Raji (cell line): ENCODE results near the gene ADIPOR2.

ENCODE experiments used
- POLR2A ChIP-seq: IDR thresholded peaks from 2 replicates; pipeline ENCODE4 v1.6.1; 2011; ENCODE audit warnings: low read depth, low read length, control low read depth; ENCODE audit not compliant: insufficient read depth

Gene ADIPOR2

GRCh38 chr12:1834186-1834925, 143.5 kb downstream of the ADIPOR2 start:
- TF ChIP-seq POLR2A = no peak

GRCh38 chr12:1835211-1836131, 144.6 kb downstream of the ADIPOR2 start:
- no peak for TF ChIP-seq POLR2A

GRCh38 chr12:1836241-1836803, 145.5 kb downstream of the ADIPOR2 start:
- TF ChIP-seq POLR2A = no peak

DNA sequence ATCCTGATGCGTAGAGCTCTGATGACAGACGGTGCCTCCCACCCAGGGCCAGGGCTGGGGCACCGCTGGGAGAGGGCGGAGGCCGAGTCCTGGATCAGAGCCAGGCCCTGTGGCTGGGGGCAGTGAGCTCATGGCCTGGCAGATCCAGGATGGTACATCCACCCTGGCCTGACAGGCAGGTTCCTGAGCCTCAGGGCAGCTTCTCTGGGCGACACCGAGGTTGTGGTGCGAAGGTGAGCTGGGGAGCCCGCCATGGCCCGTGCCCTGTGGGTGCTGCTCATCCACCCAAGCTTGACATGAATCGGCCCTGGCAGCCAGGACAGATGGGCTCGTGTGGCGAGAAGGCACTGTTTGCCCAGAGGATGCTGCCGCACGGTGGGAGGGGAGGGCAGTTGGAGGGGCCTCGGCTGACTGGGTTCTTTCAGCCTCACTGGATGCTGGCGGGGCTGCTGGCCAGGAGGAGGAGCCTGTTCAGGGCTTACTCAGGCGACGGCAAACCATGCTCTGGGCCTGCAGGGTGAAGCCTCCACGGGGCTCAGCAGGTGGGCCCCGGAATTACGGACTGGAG, 146.1 kb downstream of the ADIPOR2 start:
- TF ChIP-seq POLR2A = no peak

DNA sequence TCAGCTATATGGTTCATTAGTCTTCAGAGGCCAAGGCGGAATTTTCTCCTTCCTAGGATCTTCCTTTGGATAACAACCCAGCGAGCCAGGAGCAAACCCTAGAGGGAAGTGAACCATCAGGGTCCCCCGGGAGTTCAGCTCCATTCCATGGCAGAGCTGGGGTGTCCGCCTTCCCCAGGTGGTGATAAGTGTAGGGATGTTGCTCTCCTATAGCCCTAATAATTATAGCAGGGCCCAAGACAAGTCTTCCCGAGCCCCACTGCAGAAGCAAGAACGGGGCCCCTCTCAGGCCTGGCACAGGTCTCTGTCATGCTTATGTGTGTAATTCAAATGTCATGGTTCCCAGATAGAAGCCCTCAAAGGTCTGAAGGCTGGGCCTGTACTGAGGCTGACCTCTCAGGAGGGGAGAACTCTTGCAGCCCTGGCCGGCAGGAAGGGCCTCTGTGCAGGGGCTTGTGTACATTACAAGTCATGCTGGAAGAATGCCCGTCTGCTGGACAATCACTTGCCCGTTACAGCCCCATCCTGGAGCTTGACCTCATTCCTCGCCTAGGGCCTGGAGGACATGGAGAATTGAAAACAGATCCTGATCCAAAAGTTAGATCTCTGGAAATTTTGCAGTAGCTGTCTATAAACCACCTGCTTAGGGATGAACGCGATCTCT, 146.8 kb downstream of the ADIPOR2 start:
- no peak for TF ChIP-seq POLR2A
